Peyer's patch (tissue), 4 donors: ENCODE measurements around the gene IL6. TPM values are rescaled to one million over a fixed set of nuclear protein-coding genes. Genes with fewer than 3 reads are reported as not detected.
"Not testable (repeated sequence)": the region's sequence is repeated elsewhere in the genome, so short reads cannot be mapped to it uniquely, and the experiment has no call there.

Experiments
- DNase-seq, 3 donors: peaks; one replicate each; pipeline ENCODE4 v3.0.0-alpha.2; 2017 to 2019
- H3K27ac ChIP-seq, 4 donors: fragments of 200-600 bp; sonication (generic); one replicate each; pipeline ENCODE4 v1.5.1; 2016 to 2019
- H3K27me3 ChIP-seq, 2 donors: fragments of 200-600 bp; sonication (generic); one replicate each; pipeline ENCODE4 v1.5.1; 2019
- H3K36me3 ChIP-seq, 3 donors: fragments of 200-600 bp; sonication (generic); one replicate each; pipeline ENCODE4 v1.5.1; 2016 to 2019
- H3K4me1 ChIP-seq, 4 donors: fragments of 200-600 bp; sonication (generic); one replicate each; pipeline ENCODE4 v1.5.1; 2016 to 2019
- H3K4me3 ChIP-seq, 4 donors: fragments of 200-600 bp; sonication (generic); 1 replicate in 3 of 4; 2 replicates in 1 of 4; pipeline ENCODE4 v1.5.1; 2016 to 2019; ENCODE audit warnings: mild to moderate bottlenecking in 1 of 4
- H3K9me3 ChIP-seq, 4 donors: fragments of 200-600 bp; sonication (generic); one replicate each; pipeline ENCODE4 v1.5.1; 2016 to 2019; ENCODE audit warnings: mild to moderate bottlenecking in 1 of 4
- CTCF ChIP-seq, 6 experiments: fragments of 450-650 bp in 4 of 6; fragments of 200-600 bp in 2 of 6; sonication (generic) in 1 of 6; IDR thresholded peaks; one replicate each; pipeline ENCODE4 v1.5.1; 2017 to 2019; ENCODE audit warnings: antibody characterized with exemption in 6 of 6, mild to moderate bottlenecking in 3 of 6, moderate library complexity in 1 of 6
- POLR2A ChIP-seq, 2 donors: fragments of 450-650 bp; IDR thresholded peaks; one replicate each; pipeline ENCODE4 v1.5.1; 2017; ENCODE audit warnings: antibody characterized with exemption in 2 of 2, mild to moderate bottlenecking in 2 of 2, moderate library complexity in 2 of 2
- total RNA-seq, 4 donors: library from RNA; depleted of rRNA; stranded (reverse); fragments of >200 nt; gene quantifications; one replicate each; pipeline ENCODE4 v1.1.0, GENCODE V29; 2016

IL6 gene
- total RNA-seq, 4 donors from 2014 or later = 0.94 to 5.0 TPM; not detected in 2

GRCh38 chr7:22702516-22702915 is 24.5 kb upstream of the IL6 start:
- Histone ChIP-seq H3K4me1 (no peaks in the 10 kb centered on the region), H3K9me3 (no peaks in the 10 kb centered on the region), H3K36me3 (no peaks in the 10 kb centered on the region), H3K27me3 (no peaks in the 10 kb centered on the region), H3K27ac (no peak overlapping the region), H3K4me3 (no peak overlapping the region)
- TF ChIP-seq CTCF (IDR thresholded peaks at IDR 0.05) (no peak), POLR2A (IDR thresholded peaks at IDR 0.05) (no peak)
- DNase-seq = no peak

GRCh38 chr7:22703107-22703855 is 23.7 kb upstream of the IL6 start:
- not testable (repeated sequence) for H3K36me3 ChIP-seq

GRCh38 chr7:22703978-22704610 is 22.9 kb upstream of the IL6 start:
- not testable (repeated sequence) for H3K9me3 ChIP-seq, H3K36me3 ChIP-seq, H3K4me1 ChIP-seq, H3K4me3 ChIP-seq, DNase-seq, H3K27me3 ChIP-seq, H3K27ac ChIP-seq

More at GRCh38 chr7:22703107-22703855, 23.7 kb upstream of the IL6 start:
- H3K4me1 ChIP-seq, H3K27me3 ChIP-seq, H3K9me3 ChIP-seq, H3K27ac ChIP-seq, H3K4me3 ChIP-seq, DNase-seq: not testable (repeated sequence)

GRCh38 chr7:22704722-22705121 is 22.3 kb upstream of the IL6 start:
- not testable (repeated sequence) for DNase-seq, H3K27me3 ChIP-seq, H3K36me3 ChIP-seq, H3K4me1 ChIP-seq, H3K4me3 ChIP-seq, H3K27ac ChIP-seq, H3K9me3 ChIP-seq

GRCh38 chr7:22705874-22706273 is 21.1 kb upstream of the IL6 start:
- H3K36me3 ChIP-seq, H3K27ac ChIP-seq, H3K4me3 ChIP-seq, H3K9me3 ChIP-seq, H3K4me1 ChIP-seq, DNase-seq, H3K27me3 ChIP-seq: not testable (repeated sequence)

GRCh38 chr7:22707026-22707691 is 19.8 kb upstream of the IL6 start:
- H3K36me3 ChIP-seq, H3K4me3 ChIP-seq, H3K27me3 ChIP-seq, H3K9me3 ChIP-seq, H3K4me1 ChIP-seq, H3K27ac ChIP-seq, DNase-seq: not testable (repeated sequence)

GRCh38 chr7:22708214-22708613 is 18.8 kb upstream of the IL6 start:
- not testable (repeated sequence) for H3K4me1 ChIP-seq, H3K27me3 ChIP-seq, H3K4me3 ChIP-seq, H3K27ac ChIP-seq, DNase-seq, H3K9me3 ChIP-seq, H3K36me3 ChIP-seq

- H3K4me1 ChIP-seq, H3K27ac ChIP-seq, H3K9me3 ChIP-seq, DNase-seq, H3K4me3 ChIP-seq, H3K27me3 ChIP-seq, H3K36me3 ChIP-seq: not testable (repeated sequence)
Measured at GRCh38 chr7:22708677-22709061, 18.3 kb upstream of the IL6 start.

GRCh38 chr7:22709062-22709829 is 17.8 kb upstream of the IL6 start:
- H3K4me3 ChIP-seq, DNase-seq, H3K27ac ChIP-seq, H3K27me3 ChIP-seq, H3K9me3 ChIP-seq, H3K36me3 ChIP-seq, H3K4me1 ChIP-seq: not testable (repeated sequence)
